Fibroblast of the aortic adventitia (primary cell): ENCODE results near the gene AUTS2. TPM values are rescaled to one million over a fixed set of nuclear protein-coding genes. Genes with fewer than 3 reads are reported as not detected.

Source experiments
- DNase-seq: peaks from one replicate; pipeline ENCODE4 v3.0.0-alpha.2; 2010; ENCODE audit warnings: low read depth
- H3K4me3 ChIP-seq: 2 replicates; pipeline ENCODE4 v1.5.1; 2011; ENCODE audit warnings: low read depth, mild to moderate bottlenecking, control low read depth, low read length, moderate library complexity
- total RNA-seq: library from RNA; depleted of rRNA; stranded (reverse); fragments of >200 nt; gene quantifications from 2 replicates; pipeline ENCODE4 v1.2.3, GENCODE V29; 2012; ENCODE audit warnings: low replicate concordance
- TF ChIP-seq, protein P1 (sequence below): IDR thresholded peaks from 2 replicates; pipeline ENCODE4 v1.5.1; 2011; ENCODE audit warnings: mild to moderate bottlenecking, low read length, control low read depth, inconsistent platforms; ENCODE audit not compliant: insufficient read depth

AUTS2 gene
- total RNA-seq, 1 donor, result 10.7 TPM

DNA sequence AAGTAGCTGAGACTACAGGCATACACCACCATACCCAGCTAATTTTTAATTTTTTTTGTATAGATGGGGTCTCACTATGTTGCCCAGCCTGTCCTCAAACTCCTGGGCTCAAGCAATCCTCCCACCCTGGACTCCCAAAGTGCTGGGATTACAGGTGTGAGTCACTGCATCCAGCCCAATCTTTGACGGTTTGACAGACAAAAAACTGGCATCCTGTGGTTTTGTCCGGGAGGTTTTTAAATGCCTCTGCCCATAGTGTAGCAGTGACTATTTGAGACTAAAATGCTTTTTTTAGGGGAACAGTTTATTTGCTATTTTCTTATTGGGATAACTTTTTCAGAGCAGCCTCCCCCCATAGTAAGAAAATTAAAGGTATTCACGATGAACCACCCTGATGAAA lies 1010.0 kb downstream of the AUTS2 start:
- DNase-seq, result no peak
- no peak overlapping the region for H3K4me3 ChIP-seq
- TF ChIP-seq, protein P1, sequence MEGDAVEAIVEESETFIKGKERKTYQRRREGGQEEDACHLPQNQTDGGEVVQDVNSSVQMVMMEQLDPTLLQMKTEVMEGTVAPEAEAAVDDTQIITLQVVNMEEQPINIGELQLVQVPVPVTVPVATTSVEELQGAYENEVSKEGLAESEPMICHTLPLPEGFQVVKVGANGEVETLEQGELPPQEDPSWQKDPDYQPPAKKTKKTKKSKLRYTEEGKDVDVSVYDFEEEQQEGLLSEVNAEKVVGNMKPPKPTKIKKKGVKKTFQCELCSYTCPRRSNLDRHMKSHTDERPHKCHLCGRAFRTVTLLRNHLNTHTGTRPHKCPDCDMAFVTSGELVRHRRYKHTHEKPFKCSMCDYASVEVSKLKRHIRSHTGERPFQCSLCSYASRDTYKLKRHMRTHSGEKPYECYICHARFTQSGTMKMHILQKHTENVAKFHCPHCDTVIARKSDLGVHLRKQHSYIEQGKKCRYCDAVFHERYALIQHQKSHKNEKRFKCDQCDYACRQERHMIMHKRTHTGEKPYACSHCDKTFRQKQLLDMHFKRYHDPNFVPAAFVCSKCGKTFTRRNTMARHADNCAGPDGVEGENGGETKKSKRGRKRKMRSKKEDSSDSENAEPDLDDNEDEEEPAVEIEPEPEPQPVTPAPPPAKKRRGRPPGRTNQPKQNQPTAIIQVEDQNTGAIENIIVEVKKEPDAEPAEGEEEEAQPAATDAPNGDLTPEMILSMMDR, result no peak

DNA sequence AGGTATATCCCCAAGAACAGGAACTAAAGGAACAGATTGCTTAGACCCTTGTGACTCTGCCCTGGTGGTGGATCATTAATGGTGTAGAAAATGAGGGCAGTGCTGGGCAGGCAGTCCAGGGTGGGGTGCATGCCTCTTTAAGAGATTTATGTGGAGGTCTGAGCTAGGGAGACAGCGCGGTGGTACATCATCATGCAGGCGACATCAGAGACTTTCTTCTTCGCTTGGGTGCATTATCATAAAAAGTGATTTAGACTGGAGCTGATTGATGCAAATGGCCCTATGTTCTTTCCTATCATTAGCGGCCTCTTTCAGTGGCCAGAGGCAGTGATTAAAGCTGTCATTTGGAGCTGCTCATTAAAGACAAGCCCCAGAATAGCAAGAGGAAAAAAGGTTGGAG lies 1014.5 kb downstream of the AUTS2 start:
- no peak overlapping the region for H3K4me3 ChIP-seq
- DNase-seq, result no peak
- TF ChIP-seq, protein P1, result no peak

DNA sequence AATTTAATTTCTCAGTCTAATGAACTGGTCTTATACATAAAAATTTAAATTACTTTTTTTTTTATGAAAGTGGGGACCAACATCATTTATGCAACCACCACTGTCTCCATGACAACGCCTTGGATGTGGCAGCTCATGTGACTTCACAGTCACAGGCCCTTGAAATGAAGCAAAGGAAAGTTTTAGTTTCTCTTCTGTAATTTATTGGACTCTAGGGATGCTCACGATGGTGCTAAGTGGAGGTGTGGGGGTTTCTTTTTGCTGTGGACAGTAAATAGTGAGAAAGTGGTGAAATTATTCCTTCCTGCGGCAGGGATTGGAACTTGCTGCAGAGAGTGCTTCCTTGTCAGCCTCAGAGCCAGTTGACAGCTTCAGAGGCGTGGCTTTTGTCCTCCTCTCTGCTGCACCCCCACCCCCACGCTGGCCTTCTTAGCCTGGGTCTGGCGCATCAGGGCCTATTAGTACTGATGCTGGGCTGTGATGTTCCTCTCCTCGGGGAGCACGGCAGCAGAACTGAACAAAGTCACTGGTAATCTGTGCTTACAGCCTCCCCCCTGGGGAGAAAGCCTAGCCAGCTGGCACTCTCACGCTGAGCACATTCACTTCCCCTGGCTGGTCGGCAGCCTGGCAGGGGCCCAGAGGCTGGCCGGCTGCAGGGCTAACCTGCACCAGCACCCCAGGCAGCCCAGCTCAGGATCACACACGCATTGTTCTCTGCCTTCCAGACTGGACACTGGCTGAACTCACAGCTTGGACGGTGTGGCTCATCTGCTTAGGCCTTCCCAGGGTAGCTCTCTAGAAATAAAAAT lies 1016.2 kb downstream of the AUTS2 start:
- TF ChIP-seq, protein P1, result no peak
- peak; percentile 87 for DNase-seq
- H3K4me3 ChIP-seq, result peak overlapping the region; percentile 31

DNA sequence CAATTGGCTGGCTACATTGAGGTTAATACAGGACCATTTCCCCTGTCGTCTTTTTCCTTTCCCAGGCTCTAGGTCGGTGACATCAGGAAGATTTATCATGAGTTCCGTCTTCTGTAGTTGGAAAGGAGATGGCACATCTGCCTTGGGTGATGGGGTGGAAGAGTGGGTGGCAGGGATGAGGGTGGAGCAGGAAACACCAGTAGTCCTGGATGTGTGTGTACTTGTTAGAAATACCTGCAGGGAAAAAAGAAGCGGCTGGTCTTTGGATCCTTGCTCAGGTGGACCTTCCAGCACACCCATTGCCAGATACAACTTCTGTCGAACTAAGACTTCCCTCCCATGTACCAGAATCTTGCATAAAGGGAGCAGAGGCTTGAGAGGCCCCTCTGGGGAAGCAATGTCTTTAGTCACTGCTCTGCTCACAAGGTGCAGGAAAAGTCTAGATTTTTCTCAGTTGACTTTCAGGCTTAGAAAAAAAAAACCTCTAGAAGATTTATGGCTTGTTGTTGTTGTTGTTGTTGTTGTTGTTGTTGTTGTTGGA lies 1016.9 kb downstream of the AUTS2 start:
- DNase-seq, result no peak
- TF ChIP-seq, protein P1, result no peak
- H3K4me3 ChIP-seq, result no peak overlapping the region

DNA sequence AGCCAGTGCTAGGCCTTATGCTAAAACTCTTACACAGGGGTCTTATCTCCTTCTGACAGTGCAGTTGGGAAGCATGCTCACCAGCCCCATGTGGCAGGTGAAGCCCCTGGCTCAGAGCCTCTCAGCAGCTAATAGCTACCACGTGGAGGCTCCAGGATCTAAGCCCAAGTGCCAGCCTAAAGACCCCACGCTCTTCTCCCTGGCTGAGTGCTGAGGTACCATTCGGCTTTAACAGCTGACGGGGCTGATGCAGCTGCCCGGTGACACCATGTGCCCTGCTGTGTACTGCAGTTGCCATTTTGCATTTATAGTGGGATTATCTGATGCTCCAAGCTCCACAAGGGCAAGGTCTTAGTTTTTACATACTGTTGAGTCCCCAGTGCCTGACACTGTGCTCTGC lies 1017.9 kb downstream of the AUTS2 start:
- no peak overlapping the region for H3K4me3 ChIP-seq
- TF ChIP-seq, protein P1, result no peak

DNA sequence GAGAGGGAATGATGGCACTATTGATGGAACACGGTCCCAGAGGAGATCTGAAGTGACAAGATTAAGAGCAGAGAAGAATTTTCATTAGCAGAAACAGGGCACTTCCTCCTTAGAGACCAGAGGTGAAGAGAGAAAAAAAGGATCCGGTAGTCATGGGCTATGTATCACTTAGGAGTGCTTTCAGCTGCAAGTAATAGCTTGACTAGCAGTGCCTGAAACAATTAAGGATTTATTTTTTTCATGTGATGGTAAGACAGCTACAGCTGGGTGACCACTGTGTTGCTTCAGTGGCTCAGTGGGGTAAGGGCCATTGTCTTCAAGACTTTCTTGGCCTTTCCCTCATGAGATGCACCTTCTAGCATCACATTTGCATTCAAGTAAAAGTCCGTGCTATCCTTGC lies 1018.5 kb downstream of the AUTS2 start:
- TF ChIP-seq, protein P1, result no peak
- DNase-seq, result no peak

More for the DNA sequence above, 1017.9 kb downstream of the AUTS2 start:
- DNase-seq, result no peak

More for the DNA sequence above, 1018.5 kb downstream of the AUTS2 start:
- H3K4me3 ChIP-seq, result no peak overlapping the region
